ENCODE data around the gene LMTK3. TPM values are rescaled to one million over a fixed set of nuclear protein-coding genes. Genes with fewer than 3 reads are reported as not detected.

The LMTK3 gene
- total and polyA plus RNA-seq, 2 experiments from 2014 or later, result 1.3 to 3.7 TPM

DNA sequence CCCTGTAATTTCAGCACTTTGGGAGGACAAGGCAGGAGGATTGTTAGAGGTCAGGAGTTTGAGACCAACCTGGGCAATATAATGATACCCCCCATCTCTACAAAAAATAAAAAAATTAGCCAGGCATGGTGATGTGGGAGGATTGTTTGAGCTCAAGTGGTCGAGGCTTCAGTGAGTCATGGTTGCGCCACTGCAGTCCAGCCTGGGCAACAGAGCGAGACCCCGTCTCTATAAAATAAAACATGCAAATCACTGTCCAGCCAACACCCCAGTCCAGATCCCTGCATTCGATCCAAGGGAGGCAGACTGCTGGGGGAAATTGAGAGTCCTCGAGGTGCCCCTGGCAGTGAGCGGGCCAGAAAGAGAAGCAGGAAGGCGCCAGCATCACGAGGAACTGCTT, 35.5 kb downstream of the LMTK3 start:
- no peaks in the 10 kb centered on the region for H3K4me1 ChIP-seq (ENCODE audit: insufficient read depth)
- H3K27ac ChIP-seq, result no peak overlapping the region
- TF ChIP-seq EZH2phosphoT487 (IDR thresholded peaks at IDR 0.05; ENCODE audit: low read depth, severe bottlenecking, unreplicated experiment) (no peak), EZH2 (IDR thresholded peaks at IDR 0.05; ENCODE audit: borderline replicate concordance) (no peak)
- TF ChIP-seq, protein P1, sequence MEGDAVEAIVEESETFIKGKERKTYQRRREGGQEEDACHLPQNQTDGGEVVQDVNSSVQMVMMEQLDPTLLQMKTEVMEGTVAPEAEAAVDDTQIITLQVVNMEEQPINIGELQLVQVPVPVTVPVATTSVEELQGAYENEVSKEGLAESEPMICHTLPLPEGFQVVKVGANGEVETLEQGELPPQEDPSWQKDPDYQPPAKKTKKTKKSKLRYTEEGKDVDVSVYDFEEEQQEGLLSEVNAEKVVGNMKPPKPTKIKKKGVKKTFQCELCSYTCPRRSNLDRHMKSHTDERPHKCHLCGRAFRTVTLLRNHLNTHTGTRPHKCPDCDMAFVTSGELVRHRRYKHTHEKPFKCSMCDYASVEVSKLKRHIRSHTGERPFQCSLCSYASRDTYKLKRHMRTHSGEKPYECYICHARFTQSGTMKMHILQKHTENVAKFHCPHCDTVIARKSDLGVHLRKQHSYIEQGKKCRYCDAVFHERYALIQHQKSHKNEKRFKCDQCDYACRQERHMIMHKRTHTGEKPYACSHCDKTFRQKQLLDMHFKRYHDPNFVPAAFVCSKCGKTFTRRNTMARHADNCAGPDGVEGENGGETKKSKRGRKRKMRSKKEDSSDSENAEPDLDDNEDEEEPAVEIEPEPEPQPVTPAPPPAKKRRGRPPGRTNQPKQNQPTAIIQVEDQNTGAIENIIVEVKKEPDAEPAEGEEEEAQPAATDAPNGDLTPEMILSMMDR (IDR thresholded peaks at IDR 0.05; ENCODE audit: poor library complexity), result no peak
- DNase-seq (ENCODE audit: low spot score), result no peak
- H3K4me3 ChIP-seq, result no peak overlapping the region
- no peaks in the 10 kb centered on the region for H3K9me3 ChIP-seq (ENCODE audit: low read depth)
- no peak overlapping the region for H2AFZ ChIP-seq
- no peaks in the 10 kb centered on the region for H3K27me3 ChIP-seq
- 97% methylated on average over 9 of the region's 9 CpGs for WGBS (ENCODE audit: low lambda C conversion rate, missing lambda C conversion rate)
- no peaks in the 10 kb centered on the region for H3K9me2 ChIP-seq (replicated peaks; ENCODE audit: insufficient read depth)
- H3K79me2 ChIP-seq, result peaks cover 8% of the 10 kb centered on the region
- H3K4me2 ChIP-seq, result no peak overlapping the region
- H3K36me3 ChIP-seq (replicated peaks; ENCODE audit: insufficient read depth, low read depth), result no peaks in the 10 kb centered on the region
- H4K20me1 ChIP-seq (ENCODE audit: insufficient read depth, poor library complexity, severe bottlenecking), result peaks cover 21% of the 10 kb centered on the region

DNA sequence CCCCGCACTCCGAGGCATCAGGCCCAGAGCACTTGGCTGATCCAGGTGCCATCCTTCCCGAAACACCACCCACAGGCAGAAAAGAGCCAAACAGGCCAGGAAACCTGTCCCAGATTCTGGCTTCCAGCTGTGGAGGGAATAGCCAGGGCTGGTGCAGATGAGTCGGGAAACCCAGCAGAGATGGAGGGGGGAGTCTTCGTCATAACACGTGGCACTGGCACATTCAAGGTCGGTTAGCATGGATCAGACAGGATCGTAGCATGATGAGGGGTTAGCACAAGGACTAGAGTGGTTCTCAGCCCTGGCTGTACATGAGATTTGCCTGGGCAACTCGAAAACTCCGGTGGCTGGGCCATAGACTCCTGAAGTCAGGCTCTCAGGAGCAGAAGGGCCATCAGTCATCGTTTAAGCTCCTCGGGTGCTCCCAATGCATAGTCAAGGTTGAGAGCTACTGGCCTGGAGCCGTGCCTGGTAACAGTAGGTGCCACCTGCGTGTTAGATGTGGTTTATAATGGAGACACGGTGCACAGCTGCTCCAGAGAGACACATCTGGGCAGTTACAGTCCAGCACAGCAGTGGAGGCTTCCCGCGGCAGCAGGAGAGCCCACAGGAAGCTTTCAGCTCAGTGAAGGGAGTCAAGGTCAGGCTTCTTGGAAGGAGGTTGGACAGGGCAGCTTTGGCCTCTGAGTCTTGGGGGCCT, 36.1 kb downstream of the LMTK3 start:
- Histone ChIP-seq H3K27ac (no peak overlapping the region), H3K9me3 (ENCODE audit: low read depth) (no peaks in the 10 kb centered on the region), H3K4me3 (no peak overlapping the region), H3K79me2 (peaks cover 15% of the 10 kb centered on the region), H3K36me3 (replicated peaks; ENCODE audit: insufficient read depth, low read depth) (no peaks in the 10 kb centered on the region), H3K9me2 (replicated peaks; ENCODE audit: insufficient read depth) (no peaks in the 10 kb centered on the region), H4K20me1 (ENCODE audit: insufficient read depth, poor library complexity, severe bottlenecking) (peaks cover 28% of the 10 kb centered on the region), H3K4me2 (no peak overlapping the region), H3K27me3 (no peaks in the 10 kb centered on the region), H2AFZ (no peak overlapping the region), H3K4me1 (ENCODE audit: insufficient read depth) (peaks cover under 1% of the 10 kb centered on the region)
- no peak for DNase-seq (ENCODE audit: low spot score)
- TF ChIP-seq EZH2 (IDR thresholded peaks at IDR 0.05; ENCODE audit: borderline replicate concordance), result no peak
- TF ChIP-seq, protein P1 (IDR thresholded peaks at IDR 0.05; ENCODE audit: poor library complexity), result no peak
- TF ChIP-seq EZH2phosphoT487 (IDR thresholded peaks at IDR 0.05; ENCODE audit: low read depth, severe bottlenecking, unreplicated experiment), result no peak
- WGBS (ENCODE audit: low lambda C conversion rate, missing lambda C conversion rate), result 95% methylated on average over 17 of the region's 17 CpGs

DNA sequence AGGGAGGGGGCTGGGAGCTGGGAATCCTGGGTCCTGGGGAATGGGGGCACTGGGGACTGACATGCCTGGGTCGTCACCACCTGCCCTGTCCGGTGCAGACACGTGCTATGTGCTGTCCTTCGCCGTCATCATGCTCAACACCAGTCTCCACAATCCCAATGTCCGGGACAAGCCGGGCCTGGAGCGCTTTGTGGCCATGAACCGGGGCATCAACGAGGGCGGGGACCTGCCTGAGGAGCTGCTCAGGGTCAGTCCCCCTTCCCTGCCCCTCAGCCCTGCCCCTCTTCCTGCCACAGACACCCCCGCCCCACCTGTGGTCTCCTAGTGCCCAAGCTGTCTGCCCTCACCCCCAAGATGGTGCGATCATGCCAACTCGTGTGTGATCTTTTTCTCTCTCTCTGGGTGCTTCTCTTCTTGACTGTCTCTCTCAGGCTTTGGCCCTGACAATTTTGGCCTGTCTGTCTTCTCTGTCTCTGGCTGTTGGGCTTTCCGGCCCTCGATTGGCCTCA, 37.5 kb downstream of the LMTK3 start:
- TF ChIP-seq, protein P1 (IDR thresholded peaks at IDR 0.05; ENCODE audit: poor library complexity), result no peak
- TF ChIP-seq EZH2phosphoT487 (IDR thresholded peaks at IDR 0.05; ENCODE audit: low read depth, severe bottlenecking, unreplicated experiment), result no peak
- Histone ChIP-seq H3K9me2 (replicated peaks; ENCODE audit: insufficient read depth) (no peaks in the 10 kb centered on the region), H3K79me2 (peaks cover 24% of the 10 kb centered on the region), H2AFZ (no peak overlapping the region), H4K20me1 (ENCODE audit: insufficient read depth, poor library complexity, severe bottlenecking) (peaks cover 37% of the 10 kb centered on the region), H3K9me3 (ENCODE audit: low read depth) (no peaks in the 10 kb centered on the region), H3K4me2 (no peak overlapping the region), H3K4me1 (ENCODE audit: insufficient read depth) (peaks cover 7% of the 10 kb centered on the region), H3K4me3 (no peak overlapping the region), H3K27ac (no peak overlapping the region), H3K27me3 (no peaks in the 10 kb centered on the region), H3K36me3 (replicated peaks; ENCODE audit: insufficient read depth, low read depth) (no peaks in the 10 kb centered on the region)
- DNase-seq (ENCODE audit: low spot score), result no peak
- WGBS (ENCODE audit: low lambda C conversion rate, missing lambda C conversion rate), result over 99% methylated on average over 12 of the region's 16 CpGs

Data from hepatocyte (in vitro differentiated cells).